ENCODE data around the gene THSD8. TPM values are rescaled to one million over a fixed set of nuclear protein-coding genes. Genes with fewer than 3 reads are reported as not detected.
"Not testable (repeated sequence)": the region's sequence is repeated elsewhere in the genome, so short reads cannot be mapped to it uniquely, and the experiment has no call there.

THSD8 gene
- total RNA-seq, 1 donor from 2014 or later: 13.0 TPM

GRCh38 chr19:12806242-12807081 is 4.6 kb downstream of the THSD8 start, which contains the start of gene RNASEH2A:
Gene RNASEH2A, plus strand, starts transcription at chr19:12806584. Its CDS starts 90 bp downstream, at chr19:12806674.
- intact Hi-C loops (cut with micrococcal nuclease): loop anchor here (1.0 kb wide), 2 partner anchors 31 to 69 kb away; partner anchors contain the start of genes GET3 and HOOK2

GRCh38 chr19:12815088-12815487 is 13.2 kb downstream of the THSD8 start:
- intact Hi-C loops (cut with micrococcal nuclease): no loop called here

GRCh38 chr19:12817188-12817587 is 15.3 kb downstream of the THSD8 start:
- intact Hi-C loops (cut with micrococcal nuclease): not testable (repeated sequence)

- intact Hi-C loops (cut with micrococcal nuclease): not testable (repeated sequence)
Measured at GRCh38 chr19:12817810-12818209, 15.9 kb downstream of the THSD8 start.

GRCh38 chr19:12821761-12822160 is 19.9 kb downstream of the THSD8 start:
- intact Hi-C loops (cut with micrococcal nuclease): no loop called here

- intact Hi-C loops (cut with micrococcal nuclease): no loop called here
Measured at GRCh38 chr19:12825254-12826131, 23.6 kb downstream of the THSD8 start.

GRCh38 chr19:12828494-12828893 is 26.6 kb downstream of the THSD8 start:
- intact Hi-C loops (cut with micrococcal nuclease): no loop called here

- intact Hi-C loops (cut with micrococcal nuclease): no loop called here
Measured at GRCh38 chr19:12833418-12833737, 31.5 kb downstream of the THSD8 start.

- intact Hi-C loops (cut with micrococcal nuclease): no loop called here
Measured at GRCh38 chr19:12833738-12834565, 32.1 kb downstream of the THSD8 start.

- intact Hi-C loops (cut with micrococcal nuclease): no loop called here
Measured at GRCh38 chr19:12834566-12834943, 32.7 kb downstream of the THSD8 start, which contains the start of gene RTBDN. Gene RTBDN, minus strand, starts transcription at chr19:12834579. Its CDS starts 4,600 bp downstream, at chr19:12829979.

GRCh38 chr19:12834976-12835757 is 33.3 kb downstream of the THSD8 start:
- intact Hi-C loops (cut with micrococcal nuclease): loop anchor here (5.0 kb wide), 1 partner anchor 262 kb away; no protein-coding TSS in a partner anchor

GRCh38 chr19:12836529-12836863 is 34.6 kb downstream of the THSD8 start:
- intact Hi-C loops (cut with micrococcal nuclease): loop anchor here (5.0 kb wide), 1 partner anchor 261 kb away; no protein-coding TSS in a partner anchor

GRCh38 chr19:12837225-12837624 is 35.4 kb downstream of the THSD8 start:
- intact Hi-C loops (cut with micrococcal nuclease): loop anchor here (5.0 kb wide), 1 partner anchor 260 kb away; no protein-coding TSS in a partner anchor

- intact Hi-C loops (cut with micrococcal nuclease): loop anchor here (5.0 kb wide), 1 partner anchor 259 kb away; no protein-coding TSS in a partner anchor
Measured at GRCh38 chr19:12838182-12838885, 36.5 kb downstream of the THSD8 start, which contains the start of gene MAST1. Gene MAST1, plus strand, starts transcription at chr19:12838515. Its CDS starts 58 bp downstream, at chr19:12838573.

GRCh38 chr19:12838886-12839756 is 37.3 kb downstream of the THSD8 start:
- intact Hi-C loops (cut with micrococcal nuclease): loop anchor here (5.0 kb wide), 1 partner anchor 258 kb away; no protein-coding TSS in a partner anchor

- intact Hi-C loops (cut with micrococcal nuclease): loop anchor here (1.0 kb wide), 1 partner anchor 65 kb away; the partner anchor contains the start of gene HOOK2
Measured at GRCh38 chr19:12840091-12841079, 38.5 kb downstream of the THSD8 start.

GRCh38 chr19:12841094-12841493 is 39.2 kb downstream of the THSD8 start:
- intact Hi-C loops (cut with micrococcal nuclease): no loop called here

Data from T-helper 1 cell treated with Interleukin-12 subunit alpha and Interleukin-12 subunit beta and Interleukin-4 antibody, amounts not matched to agents 30 ng/mL and 1 ng/mL, for 36 hours (primary cell).